ENCODE data around the gene EXOC2.

Gene EXOC2

DNA sequence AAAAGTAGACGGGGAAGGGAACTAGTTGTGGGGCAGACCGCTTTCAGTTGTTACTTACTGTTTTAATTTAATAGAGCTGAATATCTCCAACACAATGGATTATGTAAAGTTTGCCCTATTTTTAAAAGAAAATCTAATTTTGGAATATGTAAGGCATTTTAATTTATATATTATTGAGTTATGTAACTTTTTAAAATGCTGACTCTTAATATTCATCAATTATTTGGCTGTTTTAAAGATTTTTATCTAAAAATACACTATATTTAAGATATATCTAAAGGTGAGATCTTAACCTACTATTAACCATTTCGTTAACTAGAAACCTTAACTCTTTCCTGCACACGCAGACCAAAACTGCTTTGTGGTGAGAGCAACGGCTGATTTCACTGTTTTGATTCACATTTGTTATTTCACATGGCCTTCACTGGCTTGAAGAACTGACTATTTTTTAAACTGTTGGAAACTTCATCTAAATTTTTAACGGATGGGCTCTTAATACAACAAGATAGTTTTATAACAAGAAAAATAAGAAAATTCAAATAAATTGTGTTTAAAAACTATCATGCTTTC lies 123.9 kb downstream of the EXOC2 start:
- no peak overlapping the region for H3K9ac ChIP-seq (ENCODE audit: low read depth, low read length, poor library complexity)

DNA sequence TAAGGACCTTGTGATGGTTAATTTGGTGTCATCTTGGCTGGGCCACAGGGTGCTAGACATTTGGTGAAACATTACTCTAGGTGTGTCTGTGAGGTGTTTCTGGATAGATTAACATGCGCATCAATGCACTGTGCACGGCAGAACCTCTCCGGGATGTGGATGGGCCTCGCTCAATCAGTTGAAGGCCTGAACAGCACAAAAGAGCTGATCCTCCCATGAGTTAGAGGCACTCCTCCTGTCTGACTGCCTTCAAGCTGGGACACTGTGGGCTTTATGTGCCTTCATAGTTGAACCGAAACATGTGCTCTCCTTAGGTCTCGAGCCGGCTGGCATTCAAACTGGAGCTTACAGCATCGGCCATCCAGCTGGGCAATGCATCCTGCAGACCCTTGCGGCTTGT lies 124.9 kb downstream of the EXOC2 start:
- Histone ChIP-seq H3K9me3 (replicated peaks in 1 of 2; ENCODE audit: control insufficient read depth in 2 of 2, insufficient read depth in 1 of 2, low read depth in 1 of 2, low read length in 2 of 2) (peaks cover 0 to 2% of the 10 kb centered on the region in 2 donors), H2BK120ac (ENCODE audit: low read depth, low read length) (no peak overlapping the region), H3K4me1 (ENCODE audit: control insufficient read depth in 2 of 2, insufficient read depth in 1 of 2, low read depth in 1 of 2, low read length in 2 of 2) (no peaks in the 10 kb centered on the region), H3K27ac (replicated peaks; ENCODE audit: low read length) (no peak overlapping the region), H3K4ac (ENCODE audit: low read length) (no peak overlapping the region), H2BK15ac (ENCODE audit: low read length) (no peak overlapping the region), H2AK5ac (ENCODE audit: low read depth, low read length) (no peak overlapping the region), H3K79me1 (ENCODE audit: low read depth, low read length) (no peaks in the 10 kb centered on the region), H3K18ac (ENCODE audit: low read length) (no peak overlapping the region), H2AFZ (ENCODE audit: low read length) (no peak overlapping the region), H3K36me3 (replicated peaks in 1 of 2; ENCODE audit: control insufficient read depth in 2 of 2, insufficient read depth in 2 of 2, low read length in 2 of 2) (peaks cover 10 to 50% of the 10 kb centered on the region in 2 donors), H3K4me3 (ENCODE audit: low read length in 2 of 2) (no peak overlapping the region), H2BK12ac (ENCODE audit: low read length) (no peak overlapping the region), H4K8ac (ENCODE audit: low read depth, low read length) (no peak overlapping the region), H4K91ac (ENCODE audit: low read depth, low read length, poor library complexity) (no peak overlapping the region), H2BK5ac (ENCODE audit: low read length) (no peak overlapping the region), H3K27me3 (ENCODE audit: control insufficient read depth in 3 of 3, insufficient read depth in 3 of 3, low read depth in 1 of 3, low read length in 3 of 3) (no peaks in the 10 kb centered on the region), H3K9ac (ENCODE audit: low read depth, low read length, poor library complexity) (no peak overlapping the region), H3K23ac (ENCODE audit: low read depth, low read length, poor library complexity) (no peak overlapping the region), H3K14ac (ENCODE audit: low read length) (no peak overlapping the region), H3K4me2 (ENCODE audit: insufficient read depth, low read length, poor library complexity, severe bottlenecking) (no peak overlapping the region)
- WGBS, 2 donors (ENCODE audit: extremely low coverage in 2 of 2, insufficient read length in 2 of 2, insufficient replicate concordance in 1 of 2): no CpG with 5 or more reads among the region's 9 CpGs
- no peak for DNase-seq (ENCODE audit: low spot score)

More for the DNA sequence above, 123.9 kb downstream of the EXOC2 start:
- Histone ChIP-seq H3K4me3 (ENCODE audit: low read length in 2 of 2) (no peak overlapping the region), H2AFZ (ENCODE audit: low read length) (no peak overlapping the region), H3K4me1 (ENCODE audit: control insufficient read depth in 2 of 2, insufficient read depth in 1 of 2, low read depth in 1 of 2, low read length in 2 of 2) (no peaks in the 10 kb centered on the region), H3K14ac (ENCODE audit: low read length) (no peak overlapping the region), H3K9me3 (replicated peaks in 1 of 2; ENCODE audit: control insufficient read depth in 2 of 2, insufficient read depth in 1 of 2, low read depth in 1 of 2, low read length in 2 of 2) (peaks cover 2 to 3% of the 10 kb centered on the region in 2 donors), H3K18ac (ENCODE audit: low read length) (no peak overlapping the region), H3K23ac (ENCODE audit: low read depth, low read length, poor library complexity) (no peak overlapping the region), H3K27me3 (ENCODE audit: control insufficient read depth in 3 of 3, insufficient read depth in 3 of 3, low read depth in 1 of 3, low read length in 3 of 3) (no peaks in the 10 kb centered on the region), H3K36me3 (replicated peaks in 1 of 2; ENCODE audit: control insufficient read depth in 2 of 2, insufficient read depth in 2 of 2, low read length in 2 of 2) (peaks cover 8 to 43% of the 10 kb centered on the region in 2 donors), H2BK5ac (ENCODE audit: low read length) (no peak overlapping the region), H2BK12ac (ENCODE audit: low read length) (no peak overlapping the region), H3K4ac (ENCODE audit: low read length) (no peak overlapping the region), H2BK15ac (ENCODE audit: low read length) (no peak overlapping the region), H2AK5ac (ENCODE audit: low read depth, low read length) (no peak overlapping the region), H4K91ac (ENCODE audit: low read depth, low read length, poor library complexity) (no peak overlapping the region), H2BK120ac (ENCODE audit: low read depth, low read length) (no peak overlapping the region), H3K27ac (replicated peaks; ENCODE audit: low read length) (no peak overlapping the region), H3K4me2 (ENCODE audit: insufficient read depth, low read length, poor library complexity, severe bottlenecking) (no peak overlapping the region), H3K79me1 (ENCODE audit: low read depth, low read length) (peaks cover 1% of the 10 kb centered on the region), H4K8ac (ENCODE audit: low read depth, low read length) (no peak overlapping the region)
- no CpG with 5 or more reads among the region's 6 CpGs for WGBS, 2 donors (ENCODE audit: extremely low coverage in 2 of 2, insufficient read length in 2 of 2, insufficient replicate concordance in 1 of 2)
- no peak for DNase-seq (ENCODE audit: low spot score)

DNA sequence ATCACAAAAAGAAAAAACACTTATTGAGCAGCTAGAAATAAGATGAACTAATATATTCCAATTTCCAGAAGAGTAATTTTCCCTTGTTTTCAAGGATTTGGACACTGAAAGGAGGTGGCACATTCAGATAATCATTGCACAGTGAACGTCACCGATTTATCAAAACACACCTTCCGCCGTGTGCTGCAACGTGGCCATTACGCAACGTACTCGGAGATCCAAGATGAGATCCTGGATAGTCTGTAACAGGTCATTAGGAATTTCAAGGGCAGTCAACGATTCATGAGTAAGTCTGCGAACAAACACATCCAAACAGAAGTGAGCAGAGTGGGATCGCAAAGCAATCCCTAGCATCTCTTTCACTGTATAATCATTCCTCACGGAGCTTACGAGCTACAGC lies 129.1 kb downstream of the EXOC2 start:
- Histone ChIP-seq H3K23ac (ENCODE audit: low read depth, low read length, poor library complexity) (no peak overlapping the region), H3K9me3 (replicated peaks in 1 of 2; ENCODE audit: control insufficient read depth in 2 of 2, insufficient read depth in 1 of 2, low read depth in 1 of 2, low read length in 2 of 2) (no peaks in the 10 kb centered on the region), H3K14ac (ENCODE audit: low read length) (no peak overlapping the region), H4K91ac (ENCODE audit: low read depth, low read length, poor library complexity) (no peak overlapping the region), H3K36me3 (replicated peaks in 1 of 2; ENCODE audit: control insufficient read depth in 2 of 2, insufficient read depth in 2 of 2, low read length in 2 of 2) (peaks cover 14 to 69% of the 10 kb centered on the region in 2 donors), H2BK12ac (ENCODE audit: low read length) (no peak overlapping the region), H3K27ac (replicated peaks; ENCODE audit: low read length) (no peak overlapping the region), H3K18ac (ENCODE audit: low read length) (no peak overlapping the region), H2BK120ac (ENCODE audit: low read depth, low read length) (no peak overlapping the region), H2BK5ac (ENCODE audit: low read length) (no peak overlapping the region), H3K4me3 (ENCODE audit: low read length in 2 of 2) (no peak overlapping the region), H2AK5ac (ENCODE audit: low read depth, low read length) (no peak overlapping the region), H4K8ac (ENCODE audit: low read depth, low read length) (no peak overlapping the region), H3K9ac (ENCODE audit: low read depth, low read length, poor library complexity) (no peak overlapping the region), H3K4ac (ENCODE audit: low read length) (no peak overlapping the region), H3K4me1 (ENCODE audit: control insufficient read depth in 2 of 2, insufficient read depth in 1 of 2, low read depth in 1 of 2, low read length in 2 of 2) (no peaks in the 10 kb centered on the region), H3K27me3 (ENCODE audit: control insufficient read depth in 3 of 3, insufficient read depth in 3 of 3, low read depth in 1 of 3, low read length in 3 of 3) (no peaks in the 10 kb centered on the region), H3K4me2 (ENCODE audit: insufficient read depth, low read length, poor library complexity, severe bottlenecking) (no peak overlapping the region), H2AFZ (ENCODE audit: low read length) (no peak overlapping the region), H2BK15ac (ENCODE audit: low read length) (no peak overlapping the region), H3K79me1 (ENCODE audit: low read depth, low read length) (no peaks in the 10 kb centered on the region)
- no CpG with 5 or more reads among the region's 13 CpGs for WGBS, 2 donors (ENCODE audit: extremely low coverage in 2 of 2, insufficient read length in 2 of 2, insufficient replicate concordance in 1 of 2)
- no peak for DNase-seq (ENCODE audit: low spot score)

DNA sequence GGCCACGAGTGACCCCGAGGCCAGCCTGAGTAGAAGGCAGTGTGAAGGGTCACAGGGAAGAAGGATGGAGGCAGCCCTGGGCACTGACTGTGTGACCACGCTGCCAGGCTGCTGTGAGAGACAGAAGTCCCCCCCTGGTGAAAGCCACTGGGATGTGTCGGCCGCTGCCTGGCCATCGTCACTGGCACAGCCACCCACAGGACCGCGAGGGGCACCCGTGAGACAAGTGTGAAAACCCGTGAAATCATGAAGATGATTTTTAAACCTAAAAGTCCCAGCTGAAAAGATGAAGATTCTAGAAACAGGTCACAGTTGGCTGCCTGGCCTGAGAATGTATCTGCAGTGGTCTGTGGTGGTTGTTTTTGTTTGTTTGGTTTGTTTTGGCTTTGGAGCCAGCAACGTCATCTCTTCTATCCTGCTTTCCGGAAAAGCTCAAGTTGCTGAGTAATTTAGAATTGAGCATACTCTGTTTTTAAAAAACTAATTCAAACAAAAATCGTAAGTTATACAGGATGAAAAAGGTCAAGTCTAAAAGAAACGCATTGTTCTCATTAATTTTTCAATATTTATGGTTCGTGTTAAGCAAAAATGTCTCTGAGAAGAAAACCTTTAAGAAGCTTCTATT lies 130.8 kb downstream of the EXOC2 start:
- H2AK5ac ChIP-seq (ENCODE audit: low read depth, low read length): no peak overlapping the region
- no CpG with 5 or more reads among the region's 15 CpGs for WGBS, 2 donors (ENCODE audit: extremely low coverage in 2 of 2, insufficient read length in 2 of 2, insufficient replicate concordance in 1 of 2)
- no peak overlapping the region for H4K8ac ChIP-seq (ENCODE audit: low read depth, low read length)
- no peaks in the 10 kb centered on the region for H3K9me3 ChIP-seq (replicated peaks in 1 of 2; ENCODE audit: control insufficient read depth in 2 of 2, insufficient read depth in 1 of 2, low read depth in 1 of 2, low read length in 2 of 2)
- no peak overlapping the region for H4K91ac ChIP-seq (ENCODE audit: low read depth, low read length, poor library complexity)
- H3K18ac ChIP-seq (ENCODE audit: low read length): peak overlapping the region; percentile 2
- H3K4me2 ChIP-seq (ENCODE audit: insufficient read depth, low read length, poor library complexity, severe bottlenecking): no peak overlapping the region
- H3K4ac ChIP-seq (ENCODE audit: low read length): no peak overlapping the region
- peak overlapping the region; percentile 12 for H3K9ac ChIP-seq (ENCODE audit: low read depth, low read length, poor library complexity)
- H3K4me3 ChIP-seq (ENCODE audit: low read length in 2 of 2): no peak overlapping the region
- no peak overlapping the region for H3K23ac ChIP-seq (ENCODE audit: low read depth, low read length, poor library complexity)
- H3K14ac ChIP-seq (ENCODE audit: low read length): peak overlapping the region; percentile 14
- H3K36me3 ChIP-seq (replicated peaks in 1 of 2; ENCODE audit: control insufficient read depth in 2 of 2, insufficient read depth in 2 of 2, low read length in 2 of 2): peaks cover 14 to 65% of the 10 kb centered on the region in 2 donors
- H2BK12ac ChIP-seq (ENCODE audit: low read length): no peak overlapping the region
- H2BK5ac ChIP-seq (ENCODE audit: low read length): no peak overlapping the region
- no peak overlapping the region for H3K27ac ChIP-seq (replicated peaks; ENCODE audit: low read length)
- H3K27me3 ChIP-seq (ENCODE audit: control insufficient read depth in 3 of 3, insufficient read depth in 3 of 3, low read depth in 1 of 3, low read length in 3 of 3): no peaks in the 10 kb centered on the region
- H2BK120ac ChIP-seq (ENCODE audit: low read depth, low read length): no peak overlapping the region
- no peaks in the 10 kb centered on the region for H3K4me1 ChIP-seq (ENCODE audit: control insufficient read depth in 2 of 2, insufficient read depth in 1 of 2, low read depth in 1 of 2, low read length in 2 of 2)
- no peak overlapping the region for H2AFZ ChIP-seq (ENCODE audit: low read length)
- H2BK15ac ChIP-seq (ENCODE audit: low read length): no peak overlapping the region
- H3K79me1 ChIP-seq (ENCODE audit: low read depth, low read length): no peaks in the 10 kb centered on the region
- no peak for DNase-seq (ENCODE audit: low spot score)
